SKM-1 (cell line): ENCODE data around the gene ATP6V0E2.
"Not testable (repeated sequence)": the region's sequence is repeated elsewhere in the genome, so short reads cannot be mapped to it uniquely, and the experiment has no call there.

Source experiments
- DNase-seq: peaks from one replicate; lab custom pipeline; 2025; ENCODE audit not compliant: unreplicated experiment; lab: John Stamatoyannopoulos, UW

The ATP6V0E2 gene

GRCh38 chr7:149926414-149926813, 52.6 kb downstream of the ATP6V0E2 start:
- DNase-seq, result not testable (repeated sequence)
